T-helper 17 cell (primary cell): ENCODE data around the gene MAGI2. TPM values are rescaled to one million over a fixed set of nuclear protein-coding genes. Genes with fewer than 3 reads are reported as not detected.

ENCODE experiments used
- ATAC-seq: fragments of 150-1000 bp; cut with Tn5 transposase; 2 replicates; pipeline ENCODE4 v1.10.0; 2021; ENCODE audit warnings: mild to moderate bottlenecking, moderate library complexity
- DNase-seq, 3 donors: peaks; one replicate each; pipeline versions ENCODE4 v3.0.0 to v3.0.0-alpha.2; 2020 to 2021
- H3K9me3 ChIP-seq: one replicate; pipeline ENCODE4 v1.7.0; 2013; ENCODE audit warnings: low read length, mild to moderate bottlenecking; ENCODE audit not compliant: control insufficient read depth, poor library complexity, severe bottlenecking
- H3K27ac Mint-ChIP-seq: one replicate; pipeline ENCODE4 v1.8.0; 2022; ENCODE audit warnings: mild to moderate bottlenecking, moderate library complexity, mixed read lengths
- H3K27me3 Mint-ChIP-seq: one replicate; pipeline ENCODE4 v1.8.0; 2022; ENCODE audit warnings: mixed read lengths
- H3K36me3 Mint-ChIP-seq: one replicate; pipeline ENCODE4 v1.8.0; 2022; ENCODE audit warnings: low read depth, mixed read lengths
- H3K4me1 Mint-ChIP-seq: one replicate; pipeline ENCODE4 v1.8.0; 2022; ENCODE audit warnings: mild to moderate bottlenecking, mixed read lengths
- H3K4me3 Mint-ChIP-seq: one replicate; pipeline ENCODE4 v1.8.0; 2022; ENCODE audit warnings: mild to moderate bottlenecking, moderate library complexity, mixed read lengths
- total RNA-seq, 4 donors: library from RNA in 2 of 4; stranded (reverse) in 2 of 4; gene quantifications; one replicate each; pipeline ENCODE4 v1.2.3 and lab custom pipeline; 2022 to 2026

The MAGI2 gene
- total RNA-seq, 2 donors from 2014 or later = 0.73 TPM; not detected in 1

- no peaks in the 10 kb centered on the region for H3K36me3 Mint-ChIP-seq
- H3K4me3 Mint-ChIP-seq = no peak overlapping the region
- no peaks in the 10 kb centered on the region for H3K4me1 Mint-ChIP-seq
- ATAC-seq (no peak), DNase-seq (no peak)
- no peak overlapping the region for H3K27ac Mint-ChIP-seq
- H3K9me3 ChIP-seq = no peaks in the 10 kb centered on the region
- H3K27me3 Mint-ChIP-seq = peaks cover 58% of the 10 kb centered on the region
Measured at GRCh38 chr7:78140109-78140508, 1313.4 kb downstream of the MAGI2 start.

DNA sequence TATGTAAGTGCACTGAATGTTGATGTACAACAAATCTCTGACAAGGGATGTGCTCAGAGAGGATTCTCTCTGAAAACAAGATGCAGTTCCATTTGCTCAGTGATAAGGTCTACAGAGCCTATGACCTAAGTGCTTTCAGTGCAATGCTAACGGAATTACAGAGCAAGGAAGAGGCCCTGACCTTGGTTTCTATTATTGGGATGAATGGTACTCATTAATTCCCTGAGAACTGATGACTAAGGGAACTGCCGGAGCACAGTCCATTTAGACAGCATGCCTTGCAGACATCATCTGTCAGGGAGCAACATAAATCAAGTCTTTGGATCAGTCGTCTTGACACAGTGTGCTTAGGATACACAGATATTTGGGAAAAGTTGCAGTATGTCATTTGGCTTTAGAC lies 1314.1 kb downstream of the MAGI2 start:
- Mint-ChIP-seq H3K4me1 (no peaks in the 10 kb centered on the region), H3K4me3 (no peak overlapping the region), H3K27ac (no peak overlapping the region), H3K27me3 (peaks cover 51% of the 10 kb centered on the region), H3K36me3 (no peaks in the 10 kb centered on the region)
- no peaks in the 10 kb centered on the region for H3K9me3 ChIP-seq
- DNase-seq (no peak), ATAC-seq (no peak)

GRCh38 chr7:78134774-78135173 lies 1318.7 kb downstream of the MAGI2 start:
- H3K9me3 ChIP-seq = no peaks in the 10 kb centered on the region
- H3K4me1 Mint-ChIP-seq = no peaks in the 10 kb centered on the region
- no peak overlapping the region for H3K27ac Mint-ChIP-seq
- H3K36me3 Mint-ChIP-seq = no peaks in the 10 kb centered on the region
- peaks cover 38% of the 10 kb centered on the region for H3K27me3 Mint-ChIP-seq
- DNase-seq = no peak
- H3K4me3 Mint-ChIP-seq = no peak overlapping the region
- no peak for ATAC-seq

- no peak overlapping the region for H3K27ac Mint-ChIP-seq
- no peak for ATAC-seq
Measured at GRCh38 chr7:78134256-78134655, 1319.2 kb downstream of the MAGI2 start.

DNA sequence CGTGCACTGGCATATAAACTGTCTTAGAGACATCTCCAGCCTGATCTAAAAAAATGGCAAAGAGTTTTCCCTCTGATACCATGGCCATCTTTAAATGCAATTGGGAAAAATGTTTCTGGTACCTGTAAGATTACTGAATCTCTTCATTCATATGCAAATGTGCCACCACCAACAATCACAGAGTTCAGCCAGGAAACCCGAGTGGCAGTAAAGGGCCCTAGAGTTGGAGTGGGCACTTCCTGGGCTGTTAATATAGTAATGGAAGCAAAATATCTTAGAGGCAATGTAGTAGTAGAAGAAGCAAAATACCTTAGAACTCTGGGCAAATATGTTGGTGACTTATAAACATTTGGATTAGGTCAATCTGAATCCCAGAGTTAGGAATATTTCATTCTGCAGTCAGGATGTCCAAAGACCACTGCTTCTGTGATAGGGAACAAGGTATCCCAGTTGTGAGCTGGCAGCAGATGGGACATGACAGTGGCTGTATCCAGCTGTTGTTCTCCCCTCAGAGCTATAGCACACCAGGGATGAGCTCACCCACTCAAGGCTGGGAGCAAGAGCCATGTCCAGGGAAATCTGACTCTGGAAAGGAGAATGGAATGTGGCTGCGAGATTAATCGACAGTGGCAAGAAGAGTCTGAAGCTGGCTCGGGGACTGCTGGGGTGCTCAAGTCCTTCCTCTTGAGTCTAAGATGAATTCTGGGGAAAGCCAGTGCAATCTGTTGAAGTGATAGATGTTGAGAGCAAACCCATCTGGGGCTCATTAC lies 1322.8 kb downstream of the MAGI2 start:
- Mint-ChIP-seq H3K36me3 (no peaks in the 10 kb centered on the region), H3K27ac (no peak overlapping the region), H3K4me3 (no peak overlapping the region), H3K27me3 (peaks cover 24% of the 10 kb centered on the region), H3K4me1 (no peaks in the 10 kb centered on the region)
- H3K9me3 ChIP-seq = no peaks in the 10 kb centered on the region
- no peak for ATAC-seq
- DNase-seq = no peak

More at GRCh38 chr7:78134256-78134655, 1319.2 kb downstream of the MAGI2 start:
- H3K4me3 Mint-ChIP-seq = no peak overlapping the region
- H3K9me3 ChIP-seq = no peaks in the 10 kb centered on the region
- H3K27me3 Mint-ChIP-seq = peaks cover 32% of the 10 kb centered on the region
- H3K4me1 Mint-ChIP-seq = no peaks in the 10 kb centered on the region
- no peaks in the 10 kb centered on the region for H3K36me3 Mint-ChIP-seq
- DNase-seq = no peak

- Mint-ChIP-seq H3K4me1 (no peaks in the 10 kb centered on the region), H3K36me3 (no peaks in the 10 kb centered on the region), H3K4me3 (no peak overlapping the region), H3K27ac (no peak overlapping the region), H3K27me3 (peaks cover 25% of the 10 kb centered on the region)
- DNase-seq (no peak), ATAC-seq (no peak)
- no peaks in the 10 kb centered on the region for H3K9me3 ChIP-seq
Measured at GRCh38 chr7:78129865-78130264, 1323.6 kb downstream of the MAGI2 start.

DNA sequence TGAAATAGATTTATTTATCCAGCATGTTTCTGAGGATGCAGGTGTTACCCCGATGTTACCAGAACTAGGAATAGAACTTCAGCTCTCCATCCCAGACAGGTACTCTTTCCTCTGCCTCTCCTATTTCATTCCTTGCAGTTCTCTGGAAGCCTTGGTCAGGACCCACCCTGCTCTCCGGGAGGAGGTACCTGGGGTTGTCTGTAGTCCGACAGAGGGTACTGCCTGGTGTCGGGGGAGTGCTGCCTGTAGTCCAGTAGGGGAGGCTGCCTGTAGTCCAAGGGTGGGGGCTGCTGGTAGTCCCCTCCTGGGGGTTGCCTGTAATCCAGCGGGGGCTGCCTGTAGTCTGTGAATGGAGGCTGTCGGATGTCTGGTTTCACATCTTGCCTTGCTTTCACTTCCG lies 1326.5 kb downstream of the MAGI2 start:
- no peaks in the 10 kb centered on the region for H3K4me1 Mint-ChIP-seq
- no peaks in the 10 kb centered on the region for H3K36me3 Mint-ChIP-seq
- no peak overlapping the region for H3K4me3 Mint-ChIP-seq
- ATAC-seq (no peak), DNase-seq (no peak)
- H3K9me3 ChIP-seq = no peaks in the 10 kb centered on the region
- no peak overlapping the region for H3K27ac Mint-ChIP-seq
- H3K27me3 Mint-ChIP-seq = peaks cover 19% of the 10 kb centered on the region

- no peak overlapping the region for H3K4me3 Mint-ChIP-seq
- H3K27me3 Mint-ChIP-seq = peaks cover 18% of the 10 kb centered on the region
- H3K27ac Mint-ChIP-seq = no peak overlapping the region
- no peak for ATAC-seq
- H3K9me3 ChIP-seq = no peaks in the 10 kb centered on the region
- no peak for DNase-seq
- no peaks in the 10 kb centered on the region for H3K4me1 Mint-ChIP-seq
- H3K36me3 Mint-ChIP-seq = no peaks in the 10 kb centered on the region
Measured at GRCh38 chr7:78125884-78126283, 1327.6 kb downstream of the MAGI2 start.

DNA sequence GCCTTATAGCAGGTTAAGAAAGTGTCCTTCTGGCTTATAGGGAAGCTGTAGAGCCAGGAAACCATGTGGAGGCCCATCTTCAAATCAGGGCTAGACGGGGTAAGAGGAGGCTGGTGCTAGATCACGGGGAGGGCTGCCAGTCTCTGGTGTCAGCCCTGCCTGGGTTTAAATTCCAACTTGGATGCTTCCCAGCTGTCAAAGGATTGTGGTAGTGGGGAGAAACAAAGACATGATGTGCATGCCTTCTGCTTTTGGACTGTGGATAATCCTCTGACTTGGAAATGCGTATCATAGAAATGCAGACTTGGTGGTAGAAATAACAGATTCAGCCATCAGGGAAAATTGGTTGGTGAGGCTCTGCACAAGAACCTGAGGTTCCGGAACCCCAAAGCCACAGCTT lies 1329.3 kb downstream of the MAGI2 start:
- H3K9me3 ChIP-seq = no peaks in the 10 kb centered on the region
- no peak for ATAC-seq
- Mint-ChIP-seq H3K27ac (no peak overlapping the region), H3K36me3 (no peaks in the 10 kb centered on the region), H3K27me3 (peaks cover 18% of the 10 kb centered on the region), H3K4me1 (no peaks in the 10 kb centered on the region), H3K4me3 (no peak overlapping the region)
- DNase-seq = no peak

DNA sequence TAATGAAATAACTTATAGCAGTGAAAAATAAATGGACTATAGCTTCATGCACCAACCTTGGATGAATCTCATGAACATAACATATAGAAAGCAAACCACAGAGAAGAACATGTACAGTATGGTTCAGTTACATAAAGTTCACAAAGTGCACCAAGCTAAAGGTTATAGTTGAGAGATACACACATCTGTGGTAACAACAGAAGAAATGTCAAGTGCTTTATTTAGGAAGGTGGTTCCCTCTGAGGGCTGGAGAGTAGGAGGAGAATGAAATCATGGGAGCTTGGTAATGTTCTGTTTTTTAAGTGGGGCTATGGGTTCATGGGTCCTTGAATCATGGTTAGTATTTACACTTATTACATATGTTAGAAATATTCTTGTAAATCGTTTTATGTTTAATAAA lies 1331.6 kb downstream of the MAGI2 start:
- DNase-seq = no peak
- no peaks in the 10 kb centered on the region for H3K9me3 ChIP-seq
- Mint-ChIP-seq H3K36me3 (no peaks in the 10 kb centered on the region), H3K4me1 (no peaks in the 10 kb centered on the region), H3K27ac (no peak overlapping the region), H3K27me3 (peaks cover 22% of the 10 kb centered on the region), H3K4me3 (no peak overlapping the region)
- no peak for ATAC-seq

DNA sequence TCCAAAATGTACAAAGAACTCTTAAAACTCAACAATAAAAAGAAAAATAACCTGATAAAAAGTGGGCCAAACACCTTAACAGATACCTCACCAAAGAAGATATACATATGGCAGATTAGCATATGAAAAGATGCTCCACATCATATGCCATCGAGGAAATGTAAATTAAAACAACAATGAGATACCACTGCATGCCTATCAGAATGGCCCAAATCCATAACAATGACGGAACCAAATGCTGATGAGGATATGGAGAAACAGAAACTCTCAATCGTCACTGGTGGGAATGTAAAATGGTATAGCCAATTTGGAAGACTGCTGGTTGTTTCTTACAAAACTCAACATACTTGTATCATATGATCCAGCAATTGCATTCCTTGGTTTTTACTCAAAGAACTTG lies 1335.0 kb downstream of the MAGI2 start:
- H3K9me3 ChIP-seq = no peaks in the 10 kb centered on the region
- no peaks in the 10 kb centered on the region for H3K4me1 Mint-ChIP-seq
- H3K4me3 Mint-ChIP-seq = no peak overlapping the region
- H3K36me3 Mint-ChIP-seq = no peaks in the 10 kb centered on the region
- no peak overlapping the region for H3K27ac Mint-ChIP-seq
- DNase-seq = no peak
- peaks cover 30% of the 10 kb centered on the region for H3K27me3 Mint-ChIP-seq
- ATAC-seq = no peak

DNA sequence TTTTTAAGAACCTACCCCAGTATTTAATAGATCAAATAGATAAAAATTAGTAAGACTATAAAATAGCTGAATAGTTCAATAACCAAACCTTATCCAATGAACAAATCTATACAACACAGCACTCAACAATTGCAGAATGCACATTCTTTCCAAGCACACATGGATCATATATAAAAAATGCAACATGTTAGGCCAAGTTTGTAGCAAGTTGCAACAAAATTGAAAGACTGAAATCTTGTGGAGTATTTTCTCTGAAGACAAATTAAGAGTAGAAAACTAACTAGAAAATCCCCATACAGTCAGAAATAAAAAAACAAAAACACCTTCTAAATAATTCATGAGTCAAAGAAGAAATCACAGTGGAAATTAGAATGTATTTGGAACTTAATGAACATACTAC lies 1337.6 kb downstream of the MAGI2 start:
- Mint-ChIP-seq H3K27ac (no peak overlapping the region), H3K4me1 (no peaks in the 10 kb centered on the region), H3K36me3 (no peaks in the 10 kb centered on the region), H3K4me3 (no peak overlapping the region), H3K27me3 (peaks cover 52% of the 10 kb centered on the region)
- DNase-seq (no peak), ATAC-seq (no peak)
- H3K9me3 ChIP-seq = no peaks in the 10 kb centered on the region

DNA sequence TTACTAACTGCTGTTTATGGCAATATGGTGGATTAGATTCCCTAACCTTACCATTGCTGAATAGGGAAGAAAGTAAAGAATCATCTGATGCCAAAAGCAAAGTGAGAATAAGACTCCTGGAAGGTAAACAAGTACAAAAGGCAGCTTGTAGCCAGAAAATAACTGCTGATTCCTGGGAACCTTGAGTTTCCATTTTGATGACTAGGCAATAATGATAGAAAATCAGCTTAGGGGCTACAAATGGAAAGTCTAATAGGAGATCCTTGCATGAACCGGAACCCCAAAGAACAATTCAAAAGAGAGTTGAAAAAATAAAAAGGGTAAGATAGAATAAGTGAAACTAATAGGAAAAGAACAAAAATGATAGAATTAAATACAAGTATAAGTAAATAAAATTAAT lies 1338.5 kb downstream of the MAGI2 start:
- DNase-seq (no peak), ATAC-seq (no peak)
- Mint-ChIP-seq H3K27ac (no peak overlapping the region), H3K27me3 (peaks cover 59% of the 10 kb centered on the region), H3K4me3 (no peak overlapping the region), H3K36me3 (no peaks in the 10 kb centered on the region), H3K4me1 (no peaks in the 10 kb centered on the region)
- no peaks in the 10 kb centered on the region for H3K9me3 ChIP-seq

DNA sequence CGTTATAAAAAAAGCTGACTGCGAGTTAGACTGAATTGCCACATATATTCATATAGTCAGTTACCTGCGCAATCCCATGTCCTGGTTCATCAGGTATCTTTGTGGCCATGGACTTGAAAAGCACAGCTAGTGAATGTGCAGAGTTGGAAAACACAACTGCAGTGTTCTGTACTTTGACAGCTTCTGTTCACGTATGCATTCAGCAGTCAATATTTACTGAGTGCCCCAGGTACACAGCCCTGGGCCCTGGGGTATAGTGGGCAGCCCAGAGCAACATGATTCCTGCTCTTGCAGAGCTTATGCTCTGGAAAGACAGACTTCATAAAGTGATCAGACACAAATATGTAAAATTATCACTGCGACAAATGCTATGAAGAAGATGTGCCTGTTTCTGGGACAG lies 1341.0 kb downstream of the MAGI2 start:
- ATAC-seq = no peak

More for the DNA sequence above, 1341.0 kb downstream of the MAGI2 start:
- Mint-ChIP-seq H3K36me3 (no peaks in the 10 kb centered on the region), H3K27ac (no peak overlapping the region), H3K4me3 (no peak overlapping the region), H3K4me1 (no peaks in the 10 kb centered on the region), H3K27me3 (peaks cover 59% of the 10 kb centered on the region)
- DNase-seq = no peak
- no peaks in the 10 kb centered on the region for H3K9me3 ChIP-seq
